NB4 (cell line): ENCODE data around the gene N4BP2.

Experiments used
- DNase-seq: peaks from one replicate; pipeline ENCODE4 v3.0.0; 2010; ENCODE audit warnings: low read depth
- H3K4me3 ChIP-seq: one replicate; pipeline ENCODE4 v1.5.1; 2011; ENCODE audit warnings: mild to moderate bottlenecking, low read depth, low read length, moderate library complexity
- CTCF ChIP-seq: IDR thresholded peaks from one replicate; pipeline ENCODE4 v1.5.1; 2012; ENCODE audit warnings: low read depth, low read length
- MAX ChIP-seq: IDR thresholded peaks from 2 replicates; pipeline ENCODE4 v1.6.1; 2011; ENCODE audit warnings: low read depth, low read length
- MYC ChIP-seq: IDR thresholded peaks from 2 replicates; pipeline ENCODE4 v1.6.1; 2011; ENCODE audit warnings: low read depth, low read length
- POLR2A ChIP-seq: IDR thresholded peaks from 2 replicates; pipeline ENCODE4 v1.6.1; 2011; ENCODE audit warnings: mild to moderate bottlenecking; ENCODE audit not compliant: insufficient read length; ENCODE audit errors: extremely low read depth

N4BP2 gene

GRCh38 chr4:40055863-40056715 lies 561 bp upstream of the N4BP2 start:
- TF ChIP-seq CTCF (no peak), MYC (peak; percentile 85), POLR2A (peak; percentile 71), MAX (peak; percentile 65)

DNA sequence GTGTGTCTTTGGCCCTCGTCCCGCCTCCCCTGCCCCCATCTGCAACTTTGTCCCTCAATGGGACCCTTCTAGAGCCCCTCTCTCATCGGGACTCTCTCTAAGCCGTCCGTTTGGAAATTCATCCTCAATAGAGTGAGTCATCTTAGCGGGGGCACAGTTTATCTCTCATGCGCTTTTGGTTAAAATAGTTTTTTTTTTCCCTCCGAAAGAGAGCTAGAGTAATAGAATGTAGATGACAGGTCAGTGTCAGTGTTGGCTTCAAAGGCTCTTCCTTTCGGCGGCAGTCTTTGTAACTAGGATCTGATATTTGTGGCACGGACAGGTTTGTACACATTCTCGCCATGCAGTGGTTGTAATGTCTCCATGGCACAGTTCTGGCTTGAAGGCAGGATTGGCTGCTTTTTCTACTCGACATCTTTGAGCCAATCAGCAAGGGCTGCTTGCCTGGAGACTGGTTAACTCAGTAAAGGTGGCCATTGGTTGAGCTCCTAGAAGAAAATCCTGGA lies 989 bp downstream of the N4BP2 start:
- DNase-seq, result peak; percentile 97
- TF ChIP-seq MYC (peak; percentile 87; the same call in 1 of the 2 replicates), POLR2A (peak; percentile 87), MAX (peak; percentile 88), CTCF (no peak)
- peak overlapping the region; percentile 82 for H3K4me3 ChIP-seq

More at GRCh38 chr4:40055863-40056715, 561 bp upstream of the N4BP2 start:
- peak; percentile 95 for DNase-seq
- H3K4me3 ChIP-seq, result peak overlapping the region; percentile 71

GRCh38 chr4:40058121-40058520 lies 1.5 kb downstream of the N4BP2 start:
- TF ChIP-seq POLR2A (no peak), CTCF (no peak), MAX (no peak), MYC (no peak)
- DNase-seq, result peak; percentile 35
- peak overlapping the region; percentile 82 for H3K4me3 ChIP-seq

DNA sequence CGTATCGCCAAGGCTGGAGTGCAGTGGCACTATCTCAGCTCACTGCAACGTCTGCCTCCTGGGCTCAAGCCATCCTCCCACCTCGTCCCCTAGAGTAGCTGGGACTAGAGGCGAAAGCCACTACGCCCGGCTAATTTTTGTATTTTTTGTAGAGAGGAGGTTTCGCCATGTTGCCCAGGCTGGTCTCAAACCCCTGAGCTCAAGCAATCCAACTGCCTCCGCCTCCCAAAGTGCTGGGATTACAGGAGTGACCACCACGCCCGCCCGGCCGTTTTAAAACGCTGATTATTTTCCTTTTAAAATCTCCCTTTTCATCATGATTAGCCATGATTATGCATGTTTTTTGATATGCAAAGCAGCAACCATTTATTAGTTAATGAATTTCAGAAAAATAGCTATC lies 2.2 kb downstream of the N4BP2 start:
- no peak for DNase-seq
- peak overlapping the region; percentile 82 for H3K4me3 ChIP-seq
- TF ChIP-seq MYC (no peak), POLR2A (no peak), MAX (no peak), CTCF (no peak)

DNA sequence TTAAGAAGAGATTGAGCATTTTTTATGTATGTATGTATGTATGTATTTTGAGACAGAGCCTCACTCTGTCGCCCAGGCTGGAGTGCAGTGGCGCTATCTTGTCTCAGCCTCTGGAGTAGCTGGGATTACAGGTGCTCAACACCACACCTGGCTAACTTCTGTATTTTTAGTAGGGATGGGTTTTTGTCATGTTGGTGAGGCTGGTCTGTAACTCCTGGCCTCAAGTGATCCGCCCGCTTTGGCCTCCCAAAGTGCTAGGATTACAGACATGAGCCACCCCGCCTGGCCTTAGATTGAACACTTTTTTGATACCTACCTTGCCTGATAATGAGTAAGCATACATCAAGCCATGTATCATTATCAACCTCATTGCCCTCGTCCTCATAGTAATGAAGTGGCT lies 2.7 kb downstream of the N4BP2 start:
- no peak for DNase-seq
- TF ChIP-seq CTCF (no peak), MAX (no peak), POLR2A (no peak), MYC (no peak)
- H3K4me3 ChIP-seq, result no peak overlapping the region
